ENCODE data around the gene CTDNEP1. TPM values are rescaled to one million over a fixed set of nuclear protein-coding genes. Genes with fewer than 3 reads are reported as not detected.

The CTDNEP1 gene
- total RNA-seq, 1 experiment from 2014 or later, result 132 TPM

DNA sequence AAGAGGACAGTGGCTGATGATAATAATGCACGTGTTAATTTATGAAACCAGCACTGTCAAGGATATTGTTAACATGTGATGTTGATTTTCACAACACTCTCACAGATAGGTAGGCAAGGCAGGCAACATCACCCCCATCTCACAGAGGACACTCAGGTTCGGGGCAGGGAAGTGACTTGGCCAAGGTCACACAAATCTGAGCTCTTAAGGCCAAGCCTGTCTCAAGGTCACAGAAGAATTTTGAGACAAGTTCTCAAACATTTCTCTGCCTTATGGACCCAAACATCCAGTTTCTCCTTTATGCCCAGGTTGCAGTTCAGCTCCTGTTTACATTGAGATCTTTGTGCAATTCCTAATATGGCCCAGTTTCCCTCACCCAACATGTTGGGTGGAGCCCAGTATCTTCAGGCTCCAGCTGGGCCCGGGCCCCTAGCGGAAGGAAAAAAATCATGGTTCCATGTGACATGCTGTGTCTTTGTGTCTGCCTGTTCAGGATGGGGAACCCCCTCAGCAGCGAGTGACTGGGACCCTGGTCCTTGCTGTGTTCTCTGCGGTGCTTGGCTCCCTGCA, 31.3 kb upstream of the CTDNEP1 start:
- TF ChIP-seq, protein P1, sequence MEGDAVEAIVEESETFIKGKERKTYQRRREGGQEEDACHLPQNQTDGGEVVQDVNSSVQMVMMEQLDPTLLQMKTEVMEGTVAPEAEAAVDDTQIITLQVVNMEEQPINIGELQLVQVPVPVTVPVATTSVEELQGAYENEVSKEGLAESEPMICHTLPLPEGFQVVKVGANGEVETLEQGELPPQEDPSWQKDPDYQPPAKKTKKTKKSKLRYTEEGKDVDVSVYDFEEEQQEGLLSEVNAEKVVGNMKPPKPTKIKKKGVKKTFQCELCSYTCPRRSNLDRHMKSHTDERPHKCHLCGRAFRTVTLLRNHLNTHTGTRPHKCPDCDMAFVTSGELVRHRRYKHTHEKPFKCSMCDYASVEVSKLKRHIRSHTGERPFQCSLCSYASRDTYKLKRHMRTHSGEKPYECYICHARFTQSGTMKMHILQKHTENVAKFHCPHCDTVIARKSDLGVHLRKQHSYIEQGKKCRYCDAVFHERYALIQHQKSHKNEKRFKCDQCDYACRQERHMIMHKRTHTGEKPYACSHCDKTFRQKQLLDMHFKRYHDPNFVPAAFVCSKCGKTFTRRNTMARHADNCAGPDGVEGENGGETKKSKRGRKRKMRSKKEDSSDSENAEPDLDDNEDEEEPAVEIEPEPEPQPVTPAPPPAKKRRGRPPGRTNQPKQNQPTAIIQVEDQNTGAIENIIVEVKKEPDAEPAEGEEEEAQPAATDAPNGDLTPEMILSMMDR (IDR thresholded peaks at IDR 0.05), result no peak
- TF ChIP-seq, protein P2, sequence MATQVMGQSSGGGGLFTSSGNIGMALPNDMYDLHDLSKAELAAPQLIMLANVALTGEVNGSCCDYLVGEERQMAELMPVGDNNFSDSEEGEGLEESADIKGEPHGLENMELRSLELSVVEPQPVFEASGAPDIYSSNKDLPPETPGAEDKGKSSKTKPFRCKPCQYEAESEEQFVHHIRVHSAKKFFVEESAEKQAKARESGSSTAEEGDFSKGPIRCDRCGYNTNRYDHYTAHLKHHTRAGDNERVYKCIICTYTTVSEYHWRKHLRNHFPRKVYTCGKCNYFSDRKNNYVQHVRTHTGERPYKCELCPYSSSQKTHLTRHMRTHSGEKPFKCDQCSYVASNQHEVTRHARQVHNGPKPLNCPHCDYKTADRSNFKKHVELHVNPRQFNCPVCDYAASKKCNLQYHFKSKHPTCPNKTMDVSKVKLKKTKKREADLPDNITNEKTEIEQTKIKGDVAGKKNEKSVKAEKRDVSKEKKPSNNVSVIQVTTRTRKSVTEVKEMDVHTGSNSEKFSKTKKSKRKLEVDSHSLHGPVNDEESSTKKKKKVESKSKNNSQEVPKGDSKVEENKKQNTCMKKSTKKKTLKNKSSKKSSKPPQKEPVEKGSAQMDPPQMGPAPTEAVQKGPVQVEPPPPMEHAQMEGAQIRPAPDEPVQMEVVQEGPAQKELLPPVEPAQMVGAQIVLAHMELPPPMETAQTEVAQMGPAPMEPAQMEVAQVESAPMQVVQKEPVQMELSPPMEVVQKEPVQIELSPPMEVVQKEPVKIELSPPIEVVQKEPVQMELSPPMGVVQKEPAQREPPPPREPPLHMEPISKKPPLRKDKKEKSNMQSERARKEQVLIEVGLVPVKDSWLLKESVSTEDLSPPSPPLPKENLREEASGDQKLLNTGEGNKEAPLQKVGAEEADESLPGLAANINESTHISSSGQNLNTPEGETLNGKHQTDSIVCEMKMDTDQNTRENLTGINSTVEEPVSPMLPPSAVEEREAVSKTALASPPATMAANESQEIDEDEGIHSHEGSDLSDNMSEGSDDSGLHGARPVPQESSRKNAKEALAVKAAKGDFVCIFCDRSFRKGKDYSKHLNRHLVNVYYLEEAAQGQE (IDR thresholded peaks at IDR 0.05; ENCODE audit: insufficient read depth in 1 of 2, low read depth in 2 of 2, low read length in 1 of 2), result no peak
- TF ChIP-seq SIN3A (IDR thresholded peaks at IDR 0.05; ENCODE audit: borderline replicate concordance, insufficient read depth, low read depth, low read length) (no peak), TCF7L2 (IDR thresholded peaks at IDR 0.05; ENCODE audit: low read depth, low read length) (no peak), POLR2AphosphoS5 (IDR thresholded peaks at IDR 0.05; ENCODE audit: low read depth, low read length) (no peak)
- Histone ChIP-seq H3K27ac (ENCODE audit: low read length) (no peak overlapping the region), H3K9me3 (ENCODE audit: control insufficient read depth, insufficient read depth, low read depth, low read length) (no peaks in the 10 kb centered on the region), H3K36me3 (ENCODE audit: control insufficient read depth, insufficient read depth, low read length) (no peaks in the 10 kb centered on the region), H3K4me1 (ENCODE audit: control insufficient read depth, insufficient read depth, low read length) (no peaks in the 10 kb centered on the region), H3K27me3 (ENCODE audit: control insufficient read depth, insufficient read depth, low read length) (no peaks in the 10 kb centered on the region), H3K4me3 (ENCODE audit: low read depth in 2 of 2, low read length in 2 of 2) (no peak overlapping the region)
- no TSS peak for BruUV-seq (replicated peaks)
- DNase-seq (ENCODE audit: low read depth, low spot score) (no peak), ATAC-seq (no peak)
- POLR2A ChIA-PET, result interaction anchor here (0.5 to 0.7 kb wide), 2 partner anchors 9 to 250 kb away, joined by 4 to 5 read pairs; no protein-coding TSS in a partner anchor
- CTCF ChIA-PET, result no interaction called here
- in situ Hi-C loops (cut with HindIII; ENCODE audit: low pct_unique_long_range_greater_than_20kb, low sequenced_read_pairs), result no loop called here
- intact Hi-C loops (cut with micrococcal nuclease; ENCODE audit: unreplicated experiment), result no loop called here

DNA sequence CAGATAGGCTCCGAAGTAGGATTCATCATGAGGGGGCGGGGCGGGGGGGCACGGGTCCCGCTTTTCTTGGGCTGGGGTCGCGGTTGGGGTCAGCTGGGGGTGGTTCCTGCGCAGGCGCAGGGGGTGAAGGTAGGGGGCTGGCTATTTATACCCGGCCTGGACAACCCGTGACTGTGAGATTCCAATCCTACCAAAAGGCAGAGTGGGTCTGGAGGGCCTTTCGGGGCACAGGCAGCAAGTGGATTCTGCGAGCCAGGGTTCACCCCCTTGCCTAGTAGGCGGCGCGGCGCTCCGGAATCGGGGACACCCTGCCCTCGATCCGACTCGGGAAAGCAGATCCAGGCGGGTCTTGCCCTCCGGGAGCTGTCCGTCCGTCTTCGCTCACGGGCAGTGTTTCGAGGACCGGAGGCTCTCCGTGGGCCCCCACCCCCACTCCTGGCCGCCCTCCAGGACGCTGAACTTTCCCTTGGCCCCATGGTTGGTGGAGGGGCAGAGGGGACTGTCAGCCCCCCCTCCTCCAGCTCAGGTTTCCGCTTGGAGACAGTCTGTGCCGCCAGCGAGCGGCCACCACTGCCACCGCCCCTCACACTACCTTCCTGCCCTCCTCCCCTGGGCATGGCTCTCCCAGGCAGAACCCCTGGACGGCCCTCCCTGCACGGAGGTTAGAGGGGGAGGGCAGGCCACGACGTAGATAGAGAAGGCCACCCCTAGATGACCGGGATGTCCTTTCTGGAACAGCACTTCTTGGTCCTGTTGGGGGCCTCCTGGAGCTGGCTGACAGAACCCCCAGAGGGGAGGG, 30.6 kb upstream of the CTDNEP1 start:
- Histone ChIP-seq H3K9me3 (ENCODE audit: control insufficient read depth, insufficient read depth, low read depth, low read length) (no peaks in the 10 kb centered on the region), H3K27me3 (ENCODE audit: control insufficient read depth, insufficient read depth, low read length) (no peaks in the 10 kb centered on the region), H3K4me3 (ENCODE audit: low read depth in 2 of 2, low read length in 2 of 2) (peak overlapping the region; percentile 46 to 64), H3K36me3 (ENCODE audit: control insufficient read depth, insufficient read depth, low read length) (no peaks in the 10 kb centered on the region), H3K27ac (ENCODE audit: low read length) (no peak overlapping the region), H3K4me1 (ENCODE audit: control insufficient read depth, insufficient read depth, low read length) (no peaks in the 10 kb centered on the region)
- in situ Hi-C loops (cut with HindIII; ENCODE audit: low pct_unique_long_range_greater_than_20kb, low sequenced_read_pairs), result no loop called here
- intact Hi-C loops (cut with micrococcal nuclease; ENCODE audit: unreplicated experiment), result loop anchor here (2.0 kb wide), 1 partner anchor 15 kb away; no protein-coding TSS in a partner anchor
- no TSS peak for BruUV-seq (replicated peaks)
- no peak for ATAC-seq
- POLR2A ChIA-PET, result interaction anchor here (0.5 to 0.7 kb wide), 2 partner anchors 10 to 250 kb away, joined by 4 to 5 read pairs; no protein-coding TSS in a partner anchor
- CTCF ChIA-PET, result interaction anchor here (1.8 kb wide), 1 partner anchor 31 kb away, joined by 13 read pairs; no protein-coding TSS in a partner anchor
- TF ChIP-seq, protein P2 (IDR thresholded peaks at IDR 0.05; ENCODE audit: insufficient read depth in 1 of 2, low read depth in 2 of 2, low read length in 1 of 2), result no peak
- TF ChIP-seq TCF7L2 (IDR thresholded peaks at IDR 0.05; ENCODE audit: low read depth, low read length) (no peak), POLR2AphosphoS5 (IDR thresholded peaks at IDR 0.05; ENCODE audit: low read depth, low read length) (no peak), SIN3A (IDR thresholded peaks at IDR 0.05; ENCODE audit: borderline replicate concordance, insufficient read depth, low read depth, low read length) (no peak)
- TF ChIP-seq, protein P1 (IDR thresholded peaks at IDR 0.05), result no peak
- DNase-seq (ENCODE audit: low read depth, low spot score), result no peak
